ENCODE measurements around the gene FBLN5. TPM values are rescaled to one million over a fixed set of nuclear protein-coding genes. Genes with fewer than 3 reads are reported as not detected.
A peak's percentile ranks its signal among the peaks of the same experiment; 100 is the strongest.

The FBLN5 gene
- total and polyA plus RNA-seq, 2 of the 4 experiments (the other 2 are of a cell fraction): 10.6 to 76.4 TPM

GRCh38 chr14:91953170-91953985 lies 5.9 kb upstream of the FBLN5 start:
- no peak overlapping the region for H2BK5ac ChIP-seq (ENCODE audit: low read depth, low read length, poor library complexity, severe bottlenecking)
- H3K9me3 ChIP-seq (ENCODE audit: control insufficient read depth, insufficient read depth, low read length): no peaks in the 10 kb centered on the region
- no peak overlapping the region for H3K4me2 ChIP-seq (ENCODE audit: low read depth, low read length)
- peaks cover under 1% of the 10 kb centered on the region for H3K4me1 ChIP-seq (ENCODE audit: control insufficient read depth, insufficient read depth, low read length)
- H3K9ac ChIP-seq (ENCODE audit: low read depth, low read length): no peak overlapping the region
- no peaks in the 10 kb centered on the region for H3K79me1 ChIP-seq (ENCODE audit: low read depth in 1 of 2, low read length in 2 of 2)
- peaks cover 6% of the 10 kb centered on the region; the same call in 1 of the 2 replicates for H3K9me1 ChIP-seq (ENCODE audit: insufficient read depth, low read length)
- no peak overlapping the region for H3K27ac ChIP-seq (ENCODE audit: insufficient read depth, low read length)
- H2AK5ac ChIP-seq (ENCODE audit: low read depth, low read length): peak overlapping the region; percentile 21; the same call in 1 of the 2 replicates
- no peak overlapping the region for H3K23ac ChIP-seq (ENCODE audit: low read depth, low read length)
- no peak overlapping the region for H3K18ac ChIP-seq (ENCODE audit: low read depth, low read length)
- BruUV-seq (replicated peaks): no TSS peak
- DNase-seq: peak; percentile 59
- no peak overlapping the region for H2BK20ac ChIP-seq (ENCODE audit: low read depth, low read length)
- no peak overlapping the region for H3K56ac ChIP-seq (ENCODE audit: extremely low read depth, insufficient read depth, low read length)
- H4K20me1 ChIP-seq (ENCODE audit: insufficient read depth, low read length): no peaks in the 10 kb centered on the region
- no peak overlapping the region for H3K4me3 ChIP-seq (ENCODE audit: insufficient read depth, low read depth, low read length)
- H2AK9ac ChIP-seq (replicated peaks; ENCODE audit: low read depth, low read length, poor library complexity): no peak overlapping the region
- no peak overlapping the region for H4K8ac ChIP-seq (ENCODE audit: low read depth in 2 of 2, low read length in 2 of 2)
- ChIA-PET CTCF (no interaction called here), POLR2A (ENCODE audit: unreplicated experiment) (no interaction called here)
- 40% methylated on average over 1 of the region's 8 CpGs; no CpG with 5 or more reads in 1 of the 2 experiments for WGBS, 2 experiments (ENCODE audit: extremely low coverage in 2 of 2, insufficient read length in 1 of 2)
- peak overlapping the region; percentile 36; the same call in 1 of the 3 replicates for H2BK15ac ChIP-seq (ENCODE audit: low read depth, low read length)
- dilution Hi-C loops (cut with HindIII; ENCODE audit: low sequenced_read_pairs, unreplicated experiment) (no loop called here), in situ Hi-C loops (cut with MboI; ENCODE audit: low sequenced_read_pairs) (no loop called here), intact Hi-C loops (cut with micrococcal nuclease) (no loop called here)
- 0 out of 2 replicates have a peak overlapping the region, but pooled peaks have one; percentile 29 for H3K4ac ChIP-seq (ENCODE audit: low read depth, low read length)
- H3K14ac ChIP-seq (replicated peaks; ENCODE audit: low read depth, low read length): 0 out of 2 replicates have a peak overlapping the region, but pooled peaks have one; percentile 15
- TF ChIP-seq POLR2A (IDR thresholded peaks at IDR 0.05; ENCODE audit: low read depth, low read length): no peak
- no peak for TF ChIP-seq MXI1 (IDR thresholded peaks at IDR 0.05; ENCODE audit: borderline replicate concordance, low read depth, low read length)
- TF ChIP-seq RCOR1 (IDR thresholded peaks at IDR 0.05; ENCODE audit: insufficient replicate concordance, low read length): no peak
- peak; percentile 57; the same call in 1 of the 2 replicates for TF ChIP-seq NFE2L2 (IDR thresholded peaks at IDR 0.05; ENCODE audit: low read depth, low read length)
- H2AFZ ChIP-seq (replicated peaks; ENCODE audit: low read length, poor library complexity): no peak overlapping the region
- H3K27me3 ChIP-seq (ENCODE audit: control insufficient read depth, insufficient read depth, low read length): peaks cover 2% of the 10 kb centered on the region; the same call in 1 of the 2 replicates
- ATAC-seq (ENCODE audit: low read depth): peak; percentile 68
- no peak overlapping the region for H2BK120ac ChIP-seq (ENCODE audit: low read depth, low read length)
- no peak overlapping the region for H4K91ac ChIP-seq (ENCODE audit: insufficient read depth, low read depth, low read length)
- H3K36me3 ChIP-seq (ENCODE audit: control insufficient read depth, insufficient read depth, low read length): no peaks in the 10 kb centered on the region
- no peak overlapping the region for H4K5ac ChIP-seq (ENCODE audit: low read depth, low read length)

All from IMR-90 (cell line).